ENCODE results near the gene MPV17L.
"Not testable (repeated sequence)": the region's sequence is repeated elsewhere in the genome, so short reads cannot be mapped to it uniquely, and the experiment has no call there.

DNA sequence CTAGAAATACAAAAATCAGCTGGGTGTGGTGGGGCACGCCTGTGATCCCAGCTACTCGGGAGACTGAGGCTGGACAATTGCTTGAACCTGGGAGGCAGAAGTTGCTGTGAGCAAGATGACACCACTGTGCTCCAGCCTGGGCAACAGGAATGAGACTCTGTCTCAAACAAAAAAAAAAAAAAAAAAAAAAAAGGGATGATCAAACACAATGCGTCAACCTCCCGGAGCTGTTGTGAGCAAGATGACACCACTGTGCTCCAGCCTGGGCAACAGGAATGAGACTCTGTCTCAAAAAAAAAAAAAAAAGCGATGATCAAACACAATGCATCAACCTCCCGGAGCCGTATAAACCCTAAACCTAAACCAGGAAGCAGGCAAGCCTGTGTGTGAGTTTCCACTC lies 38.1 kb upstream of the MPV17L start:
- not testable (repeated sequence) for TF ChIP-seq POLR2AphosphoS5 (IDR thresholded peaks at IDR 0.05; ENCODE audit: insufficient read depth in 1 of 2, low read depth in 1 of 2); POLR2A (IDR thresholded peaks at IDR 0.05)
- TF ChIP-seq, protein P1, sequence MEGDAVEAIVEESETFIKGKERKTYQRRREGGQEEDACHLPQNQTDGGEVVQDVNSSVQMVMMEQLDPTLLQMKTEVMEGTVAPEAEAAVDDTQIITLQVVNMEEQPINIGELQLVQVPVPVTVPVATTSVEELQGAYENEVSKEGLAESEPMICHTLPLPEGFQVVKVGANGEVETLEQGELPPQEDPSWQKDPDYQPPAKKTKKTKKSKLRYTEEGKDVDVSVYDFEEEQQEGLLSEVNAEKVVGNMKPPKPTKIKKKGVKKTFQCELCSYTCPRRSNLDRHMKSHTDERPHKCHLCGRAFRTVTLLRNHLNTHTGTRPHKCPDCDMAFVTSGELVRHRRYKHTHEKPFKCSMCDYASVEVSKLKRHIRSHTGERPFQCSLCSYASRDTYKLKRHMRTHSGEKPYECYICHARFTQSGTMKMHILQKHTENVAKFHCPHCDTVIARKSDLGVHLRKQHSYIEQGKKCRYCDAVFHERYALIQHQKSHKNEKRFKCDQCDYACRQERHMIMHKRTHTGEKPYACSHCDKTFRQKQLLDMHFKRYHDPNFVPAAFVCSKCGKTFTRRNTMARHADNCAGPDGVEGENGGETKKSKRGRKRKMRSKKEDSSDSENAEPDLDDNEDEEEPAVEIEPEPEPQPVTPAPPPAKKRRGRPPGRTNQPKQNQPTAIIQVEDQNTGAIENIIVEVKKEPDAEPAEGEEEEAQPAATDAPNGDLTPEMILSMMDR (IDR thresholded peaks at IDR 0.05): not testable (repeated sequence)

Measured in vagina (tissue), 2 donors.